ENCODE data around the gene NUP214. TPM values are rescaled to one million over a fixed set of nuclear protein-coding genes. Genes with fewer than 3 reads are reported as not detected.

The NUP214 gene
- total and polyA plus RNA-seq, 2 of the 8 experiments (the other 6 are each of a cell fraction or from before 2014, with no cell fraction given) = 28.6 to 50.2 TPM

DNA sequence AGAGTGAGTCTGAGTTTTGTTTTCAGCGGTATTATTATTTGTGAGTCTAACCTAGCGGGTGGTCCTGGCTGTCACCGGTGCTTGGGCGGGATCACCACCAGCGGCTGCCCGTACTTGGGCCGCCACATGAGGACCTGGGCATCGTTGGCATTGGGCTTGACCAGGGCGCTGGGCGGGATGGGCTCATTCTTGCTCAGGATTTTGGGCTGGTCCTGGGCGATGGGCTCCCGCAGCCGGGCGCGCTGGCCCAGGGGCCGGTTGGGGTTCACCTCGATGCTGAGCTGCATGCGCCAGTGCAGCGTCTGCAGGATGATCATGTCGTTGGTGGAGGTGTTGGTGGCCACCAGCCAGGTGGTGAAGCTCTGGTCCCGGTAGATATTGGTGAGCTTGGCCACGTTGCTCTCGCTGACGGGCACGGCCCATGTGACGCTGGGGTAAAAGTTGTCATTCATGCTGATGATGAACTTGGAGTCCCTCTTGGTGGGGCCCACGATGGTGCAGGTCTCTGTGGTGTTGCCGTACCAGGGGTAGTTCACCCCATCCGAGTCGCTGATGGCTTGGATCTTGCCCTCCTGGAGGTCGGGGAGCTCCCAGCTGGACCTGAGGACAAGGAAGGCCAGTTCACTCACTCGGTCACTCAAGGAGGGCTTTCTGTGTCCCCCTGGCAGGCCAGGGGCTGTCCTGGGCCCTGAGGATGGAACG, 135.5 kb downstream of the NUP214 start:
- Histone ChIP-seq H2BK120ac (replicated peaks; ENCODE audit: low read depth, low read length) (no peak overlapping the region), H2BK20ac (ENCODE audit: low read length) (no peak overlapping the region), H3K36me3 (ENCODE audit: control insufficient read depth in 2 of 4, insufficient read depth in 4 of 4, low read length in 3 of 4) (no peaks in the 10 kb centered on the region), H4K5ac (ENCODE audit: insufficient read length, low read depth, low read length) (no peak overlapping the region), H3K4ac (replicated peaks; ENCODE audit: insufficient read length, low read depth, low read length) (no peak overlapping the region), H4K91ac (replicated peaks; ENCODE audit: insufficient read length, low read length) (no peak overlapping the region), H3K79me2 (ENCODE audit: control insufficient read depth in 1 of 2, insufficient read depth in 2 of 2, low read length in 2 of 2) (no peaks in the 10 kb centered on the region), H3K27ac (ENCODE audit: low read depth, low read length) (no peak overlapping the region), H3K27me3 (replicated peaks in 1 of 4; ENCODE audit: control insufficient read depth in 3 of 4, extremely low read depth in 1 of 4, insufficient read depth in 3 of 4, low read length in 3 of 4) (no peaks in the 10 kb centered on the region), H3K18ac (ENCODE audit: extremely low read depth, low read length) (no peak overlapping the region), H3K79me1 (ENCODE audit: low read depth, low read length) (no peaks in the 10 kb centered on the region), H2BK15ac (ENCODE audit: low read length) (no peak overlapping the region), H3K23ac (ENCODE audit: insufficient read length) (no peak overlapping the region), H3K56ac (replicated peaks; ENCODE audit: insufficient read length, low read depth, low read length) (no peak overlapping the region), H4K8ac (ENCODE audit: extremely low read depth, insufficient read depth, low read length) (no peak overlapping the region), H2BK12ac (ENCODE audit: low read depth, low read length) (no peak overlapping the region), H2BK5ac (ENCODE audit: low read depth, low read length) (no peak overlapping the region), H3K4me2 (ENCODE audit: insufficient read depth in 1 of 2, low read depth in 2 of 2, low read length in 2 of 2) (no peak overlapping the region), H3K23me2 (ENCODE audit: low read depth, low read length) (no peaks in the 10 kb centered on the region), H3K9me3 (ENCODE audit: insufficient read depth in 2 of 2, low read depth in 1 of 2, low read length in 1 of 2) (no peaks in the 10 kb centered on the region), H3K14ac (ENCODE audit: insufficient read length) (no peak overlapping the region), H4K20me1 (replicated peaks in 1 of 2; ENCODE audit: control insufficient read depth in 1 of 2, insufficient read depth in 2 of 2, low read length in 2 of 2) (peaks cover 0 to 2% of the 10 kb centered on the region in 2 experiments), H3K4me1 (replicated peaks in 1 of 4; ENCODE audit: control insufficient read depth in 3 of 4, insufficient read depth in 4 of 4, low read length in 3 of 4) (peaks cover 0 to 9% (median 1%) of the 10 kb centered on the region in 4 experiments; a peak in 3 of 7 replicates), H3K4me3 (ENCODE audit: extremely low read depth in 1 of 4, insufficient read depth in 2 of 4, low read depth in 3 of 4, low read length in 4 of 4) (no peak overlapping the region), H2AK5ac (ENCODE audit: low read depth, low read length) (no peak overlapping the region), H3K9ac (replicated peaks in 1 of 4; ENCODE audit: extremely low read depth in 1 of 4, low read depth in 3 of 4, low read length in 3 of 4) (no peak overlapping the region), H2AFZ (ENCODE audit: low read length) (no peak overlapping the region)
- POLR2A ChIA-PET (ENCODE audit: partially characterized antibody) = no interaction called here
- FAIRE-seq = no peak
- 95% methylated on average over 33 of the region's 33 CpGs; no CpG with 5 or more reads in 1 of the 2 experiments for WGBS, 2 experiments (ENCODE audit: extremely low coverage in 1 of 2, insufficient coverage in 1 of 2, insufficient read length in 1 of 2, insufficient replicate concordance in 2 of 2, low coverage in 1 of 2, low lambda C conversion rate in 2 of 2, missing lambda C conversion rate in 1 of 2)
- no peak for DNase-seq (ENCODE audit: low read depth in 1 of 2, low spot score in 2 of 2)
- CTCF ChIA-PET (ENCODE audit: partially characterized antibody) = interaction anchor here (0.6 to 2.5 kb wide), 6 partner anchors 14 to 300 kb away, joined by 3 to 15 read pairs (median 4); no protein-coding TSS in a partner anchor
- TF ChIP-seq TCF12 (IDR thresholded peaks at IDR 0.05; ENCODE audit: low read depth, low read length) (no peak), RNF2 (IDR thresholded peaks at IDR 0.05; ENCODE audit: borderline replicate concordance, low read depth, low read length, missing control alignments, poor library complexity, severe bottlenecking) (no peak)

All from H1 (cell line).